Eye (tissue), 1 donor: ENCODE data around the gene FOXN3.
"Not testable (repeated sequence)": the region's sequence is repeated elsewhere in the genome, so short reads cannot be mapped to it uniquely, and the experiment has no call there.

Experiments used
- DNase-seq: peaks from one replicate; pipeline ENCODE4 v3.0.0-alpha.2; 2015

The FOXN3 gene

GRCh38 chr14:89215531-89215930, 201.5 kb downstream of the FOXN3 start:
- peak; percentile 50 for DNase-seq

DNA sequence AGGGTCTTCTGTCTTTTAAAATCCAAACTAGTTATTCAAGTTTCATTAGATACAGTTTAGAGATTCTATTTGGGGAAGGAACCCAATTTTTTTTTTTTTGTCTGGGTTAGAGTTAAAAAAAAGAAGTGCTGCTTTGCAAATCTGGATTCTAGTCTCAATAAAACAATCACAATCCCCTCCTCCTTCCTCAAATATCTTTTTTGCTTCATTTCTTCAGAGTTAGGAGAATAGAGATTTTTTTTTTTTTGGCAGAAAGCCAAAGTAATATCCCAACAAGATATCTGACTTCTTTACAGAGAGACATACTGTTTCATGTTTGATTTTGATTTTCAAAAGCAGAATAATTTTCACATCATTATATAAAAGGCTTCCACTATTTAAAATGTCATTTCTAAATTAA, 201.9 kb downstream of the FOXN3 start:
- no peak for DNase-seq

DNA sequence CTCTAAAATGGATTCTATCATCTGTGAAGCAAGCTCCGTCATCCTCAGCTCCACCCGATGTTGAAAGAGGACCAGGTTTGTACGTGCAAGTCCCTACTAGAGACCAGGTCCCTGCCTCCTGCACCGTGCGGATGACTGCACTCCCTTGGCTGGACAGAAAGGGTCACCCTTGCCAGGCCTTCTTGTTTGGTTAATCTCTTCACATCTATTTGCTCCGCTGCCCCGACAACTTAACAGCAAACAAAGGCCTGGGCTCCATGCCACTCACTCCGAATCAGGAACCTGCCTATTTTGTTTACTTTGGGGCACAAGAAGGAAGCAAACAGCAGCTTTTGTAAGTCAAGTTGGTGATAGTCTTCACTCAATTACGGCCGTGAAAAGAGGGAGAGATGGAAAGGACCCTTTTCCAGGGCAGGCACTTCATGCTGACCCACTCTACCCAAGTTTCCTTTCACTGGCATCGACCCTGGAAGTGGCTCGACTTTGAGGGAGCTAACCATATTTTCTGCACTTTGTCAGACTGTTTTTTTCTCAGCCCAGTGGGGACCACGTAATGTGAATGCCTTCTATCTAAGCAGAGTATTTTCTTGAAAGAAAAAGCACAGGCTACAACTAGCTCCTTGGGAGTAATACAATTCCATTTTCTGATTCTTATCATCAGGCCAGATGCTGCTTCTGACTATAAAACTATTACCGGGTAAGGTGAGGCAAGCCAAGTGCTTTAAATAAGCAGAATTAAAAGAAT, 202.6 kb downstream of the FOXN3 start:
- no peak for DNase-seq

DNA sequence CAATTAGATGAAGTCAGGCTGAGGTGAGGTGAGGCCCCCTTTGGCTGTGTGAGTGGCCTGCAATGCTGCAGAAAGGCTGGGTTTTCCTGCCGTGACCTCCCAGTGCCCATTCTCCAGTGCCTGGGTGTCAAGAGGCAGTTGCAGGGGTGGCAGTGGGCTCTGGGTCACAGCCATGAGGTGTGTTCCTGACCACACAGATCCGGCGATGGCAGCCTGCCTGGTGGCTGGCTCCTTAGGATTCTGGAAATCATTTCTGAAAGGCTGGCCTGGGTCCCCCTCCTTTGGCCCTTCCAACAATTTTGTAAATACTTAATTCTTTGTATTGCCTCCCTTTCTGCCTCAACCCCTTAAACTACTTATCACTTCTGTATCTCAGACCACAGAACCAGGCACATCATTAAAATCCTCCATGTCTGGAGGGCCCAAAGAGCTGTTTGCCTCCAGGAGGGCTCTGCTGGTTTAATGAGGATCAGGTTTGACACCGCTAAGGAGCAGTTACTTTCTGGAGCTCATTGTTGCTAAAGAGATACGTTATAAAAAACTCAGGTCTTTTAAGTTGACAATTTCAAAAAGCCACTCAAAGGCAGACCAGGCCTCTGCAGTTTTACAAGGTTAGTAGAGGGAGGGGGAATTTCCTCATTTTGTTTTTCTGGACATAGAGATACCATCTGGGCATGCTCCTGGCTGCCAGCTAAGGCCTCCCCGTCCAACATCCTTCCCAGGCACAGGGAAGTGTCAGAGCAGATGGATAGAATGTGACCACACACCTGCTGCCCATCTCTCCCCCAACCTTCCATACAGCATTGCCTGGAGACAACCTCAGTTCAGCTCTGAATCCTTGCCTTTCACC, 204.4 kb downstream of the FOXN3 start:
- no peak for DNase-seq

DNA sequence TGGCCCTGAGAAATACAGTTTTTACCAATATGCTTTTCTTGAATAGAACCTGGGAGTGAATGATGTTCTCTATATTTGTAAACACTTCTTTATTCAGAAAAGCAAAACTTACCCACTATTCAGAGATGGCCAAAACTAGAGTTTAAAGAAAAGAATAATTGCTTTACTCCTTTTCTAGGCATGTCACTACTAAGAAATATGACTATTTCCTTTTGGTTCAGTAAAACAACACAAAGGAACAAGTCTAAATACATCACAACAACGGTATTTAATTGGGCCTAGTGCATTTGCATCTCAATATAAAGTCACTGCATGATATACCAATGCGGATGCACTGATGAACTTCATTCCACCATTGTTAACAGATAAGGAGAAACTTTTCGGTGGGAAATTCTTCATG, 207.5 kb downstream of the FOXN3 start:
- no peak for DNase-seq

DNA sequence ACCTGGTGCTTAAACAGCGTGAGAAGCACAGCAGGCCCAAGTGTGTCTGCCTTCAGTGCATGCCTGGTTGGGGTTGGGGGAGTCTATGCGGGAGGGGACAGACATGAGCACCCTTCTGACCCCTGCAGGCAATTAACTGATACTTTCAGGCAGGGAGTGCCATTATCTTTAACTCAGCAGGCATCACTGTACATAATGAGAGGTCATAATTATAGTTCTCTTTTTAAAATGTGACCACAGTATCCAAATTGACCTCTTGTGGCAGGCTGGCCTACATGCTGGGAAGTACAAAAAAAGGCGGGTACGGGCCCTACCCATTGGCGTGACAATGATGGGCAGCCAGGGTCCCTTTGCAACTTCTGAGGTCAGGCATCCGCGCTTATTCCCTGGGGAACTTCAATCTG, 209.1 kb downstream of the FOXN3 start:
- DNase-seq = peak; percentile 78

DNA sequence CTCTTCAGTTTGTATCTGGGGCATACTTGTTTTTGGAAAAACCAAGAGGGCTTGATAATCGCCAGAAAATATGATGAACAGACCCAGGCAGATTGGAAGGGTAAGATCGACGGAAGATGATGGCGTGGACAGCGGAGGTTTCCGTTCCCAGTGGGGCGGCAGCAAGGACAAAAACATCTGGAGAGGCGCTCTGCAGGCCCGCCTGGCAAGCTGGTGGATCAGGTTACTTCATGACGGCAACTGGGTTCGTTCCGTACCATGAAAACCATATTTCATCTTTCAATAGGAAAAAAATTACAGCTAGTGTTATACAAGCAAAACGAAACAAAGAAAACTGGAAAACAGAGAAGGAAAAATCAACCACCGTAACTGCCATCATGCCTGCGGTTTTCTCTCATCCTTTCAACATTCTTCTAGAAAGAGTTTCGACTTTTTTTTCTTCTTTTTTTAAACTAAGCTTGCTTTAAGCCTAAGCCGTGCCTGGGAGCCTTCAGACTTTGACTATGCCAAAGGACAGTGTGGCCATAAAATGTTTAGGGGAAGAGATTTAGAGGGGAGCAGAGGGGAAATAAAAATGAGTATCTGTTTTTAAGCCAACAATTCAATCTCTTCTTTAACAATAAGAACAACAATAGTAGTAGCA, 210.5 kb downstream of the FOXN3 start:
- DNase-seq = peak; percentile 47

GRCh38 chr14:89205137-89205740, 211.8 kb downstream of the FOXN3 start:
- DNase-seq = no peak

DNA sequence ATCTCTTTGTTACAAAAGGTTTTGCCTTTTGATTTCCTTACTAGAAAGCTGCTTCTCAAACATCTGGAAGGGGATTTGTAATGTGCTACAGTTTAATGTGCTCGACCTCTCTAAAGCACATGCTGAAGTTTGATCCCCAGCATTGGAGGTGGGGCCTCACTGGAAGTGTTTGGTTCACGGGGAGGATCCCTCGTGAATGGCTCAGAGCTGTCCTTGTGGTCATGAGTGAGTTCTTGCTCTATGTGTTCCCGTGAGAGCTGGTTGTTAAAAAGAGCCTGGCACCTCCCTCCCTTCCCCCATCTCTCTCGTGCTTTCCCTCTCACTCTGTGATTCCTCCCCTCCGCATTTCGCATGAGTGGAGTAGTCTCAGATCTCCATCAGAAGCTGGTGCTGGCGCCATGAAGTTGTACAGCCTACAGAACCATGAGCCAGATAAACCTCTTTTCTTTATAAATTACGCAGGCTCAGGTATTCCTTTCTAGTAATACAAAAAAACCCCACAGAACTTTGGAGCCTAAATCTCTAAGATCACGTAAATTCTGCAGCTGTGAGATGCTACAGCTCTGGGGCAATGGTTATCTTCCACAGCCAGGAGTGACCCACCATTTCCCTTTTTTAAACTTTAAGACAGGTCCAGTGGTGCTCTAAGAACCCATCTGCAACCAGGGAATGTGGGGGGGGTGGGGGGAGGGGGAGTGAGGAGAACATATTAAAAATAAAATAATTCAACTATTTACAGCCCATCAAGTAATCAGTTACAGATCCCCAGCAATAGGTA, 214.4 kb downstream of the FOXN3 start:
- DNase-seq = no peak

- DNase-seq = no peak
Measured at GRCh38 chr14:89201645-89202044, 215.4 kb downstream of the FOXN3 start.

GRCh38 chr14:89199357-89199756, 217.7 kb downstream of the FOXN3 start:
- not testable (repeated sequence) for DNase-seq

- DNase-seq = no peak
Measured at GRCh38 chr14:89198544-89199329, 218.3 kb downstream of the FOXN3 start.

DNA sequence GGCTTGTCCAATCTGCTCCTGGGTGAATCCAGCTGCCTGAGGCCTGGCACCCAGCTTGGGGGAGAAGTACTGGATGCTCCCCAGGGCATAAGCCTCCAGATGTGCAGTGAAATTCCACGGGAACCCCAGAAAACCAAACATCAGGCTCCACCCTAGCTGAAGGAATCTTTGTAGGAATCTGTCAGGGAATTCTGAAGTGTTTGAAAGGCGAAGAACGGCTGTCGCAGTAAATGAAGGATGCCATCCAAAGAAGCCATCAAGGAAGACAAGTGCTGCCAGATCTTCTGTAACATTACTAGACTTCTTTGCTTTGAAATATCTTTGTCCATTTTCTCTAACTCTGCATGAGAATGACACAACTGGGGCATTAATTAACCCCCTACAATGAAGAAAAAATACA, 219.4 kb downstream of the FOXN3 start:
- no peak for DNase-seq

DNA sequence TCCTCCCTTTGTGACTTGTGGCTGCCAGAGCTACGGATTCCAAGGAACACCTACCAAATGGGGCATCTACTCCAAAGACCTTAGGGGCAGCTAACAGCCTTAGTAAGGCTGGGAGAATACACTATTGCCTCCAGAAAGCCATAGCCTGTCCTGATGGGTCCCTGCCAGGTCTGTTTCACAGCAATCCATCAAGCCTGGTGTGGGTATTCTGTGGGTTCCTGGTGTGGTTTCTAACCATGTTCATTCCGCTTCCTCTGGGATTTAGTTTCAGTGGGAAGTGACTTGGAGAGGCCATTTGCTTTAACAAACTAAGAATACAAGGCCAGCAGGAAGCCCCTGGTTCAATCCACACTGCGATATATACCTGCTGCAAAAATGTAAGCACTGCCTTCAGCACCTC, 220.5 kb downstream of the FOXN3 start:
- DNase-seq = no peak

- DNase-seq = no peak
Measured at GRCh38 chr14:89194376-89194775, 222.7 kb downstream of the FOXN3 start.

DNA sequence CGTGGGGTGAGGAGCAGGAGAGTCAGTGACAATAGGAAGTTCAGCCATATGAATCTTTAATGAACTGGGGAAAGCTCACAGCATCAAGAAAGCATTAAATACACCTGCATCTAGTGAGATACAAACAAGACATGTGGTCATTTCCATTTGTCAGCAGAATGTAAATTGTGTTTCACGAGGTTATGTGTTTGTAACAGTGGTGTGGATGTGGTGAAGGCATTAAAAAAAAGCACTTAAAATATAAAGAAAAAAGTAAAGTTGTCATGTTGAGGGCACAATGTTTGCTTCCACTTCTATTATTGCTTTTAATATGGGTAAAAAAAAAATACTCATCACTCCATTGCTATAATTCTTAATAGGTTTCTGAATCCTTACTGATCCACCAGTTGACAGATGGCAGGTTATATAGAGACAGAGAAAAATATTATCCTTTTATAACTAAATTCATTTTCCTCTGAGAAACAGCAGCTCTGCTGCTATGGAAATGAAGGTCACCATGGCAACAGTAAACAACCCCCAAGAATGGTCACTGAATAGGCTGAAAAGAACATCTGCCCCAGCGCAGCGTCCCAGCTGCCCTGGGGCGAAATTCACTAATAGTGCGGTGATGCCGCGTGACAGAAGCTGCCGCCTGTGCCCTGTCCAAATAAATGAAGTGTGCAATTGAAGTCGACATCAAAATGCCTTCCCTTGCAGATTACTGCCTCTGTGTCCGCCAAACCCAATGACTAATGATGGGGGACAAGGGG, 226.1 kb downstream of the FOXN3 start:
- DNase-seq = peak; percentile 95

GRCh38 chr14:89188492-89188891, 228.5 kb downstream of the FOXN3 start:
- no peak for DNase-seq

DNA sequence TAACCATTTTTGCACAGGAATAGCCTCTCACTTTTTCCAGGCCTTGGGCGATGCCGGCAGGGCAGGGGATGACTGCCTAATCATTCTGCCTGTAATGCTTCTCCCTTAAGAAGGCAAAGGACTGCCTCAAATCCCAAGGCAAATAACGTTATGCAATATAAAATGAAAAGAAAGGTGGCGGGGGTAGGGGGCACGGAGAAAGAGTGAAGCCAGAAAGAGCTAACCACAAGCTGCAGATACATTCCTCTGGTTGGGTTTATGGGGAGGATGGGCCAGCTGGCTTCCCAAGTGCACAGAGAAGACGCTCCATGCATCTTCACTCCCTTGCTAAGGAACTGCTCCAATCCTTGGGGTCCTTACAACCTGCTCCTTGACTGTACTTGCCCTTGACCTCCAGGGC, 229.5 kb downstream of the FOXN3 start:
- DNase-seq = no peak

DNA sequence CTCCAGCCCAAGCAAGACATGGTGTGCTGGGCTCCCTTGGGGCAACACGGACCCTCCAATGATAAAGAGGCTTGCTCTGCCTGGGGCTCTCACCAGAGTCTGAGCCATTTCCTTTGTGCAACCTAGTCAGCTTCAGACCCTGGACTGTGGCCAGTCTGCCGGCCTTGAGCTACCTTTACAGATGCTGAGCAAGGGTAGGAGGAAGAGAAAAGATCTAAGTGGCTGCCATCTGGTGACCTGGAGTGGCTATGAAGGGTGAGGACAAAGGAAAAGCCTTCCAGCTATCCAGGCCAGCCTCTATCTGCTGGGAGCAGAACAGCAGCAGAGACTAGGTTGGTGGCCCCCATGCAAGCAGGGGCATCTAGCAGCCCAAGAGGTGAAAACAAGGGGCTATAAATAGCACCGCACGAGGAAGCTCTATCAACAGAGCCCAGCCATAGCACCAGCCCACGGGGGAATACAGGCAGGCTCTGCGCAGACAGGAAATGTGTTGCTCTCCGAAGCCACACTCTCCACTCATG, 230.1 kb downstream of the FOXN3 start:
- peak; percentile 50 for DNase-seq
